HepG2 (cell line): ENCODE data around the gene ABCC10. TPM values are rescaled to one million over a fixed set of nuclear protein-coding genes. Genes with fewer than 3 reads are reported as not detected.

Experiments used
- ATAC-seq: fragments of 200-7000 bp; cut with Tn5 transposase; 3 replicates; pipeline ENCODE4 v1.9.1; 2020; ENCODE audit warnings: mild to moderate bottlenecking, moderate library complexity
- BruUV-seq: library from RNA; stranded (reverse); fragments of 400-500 nt; replicated peaks from 2 replicates; lab custom pipeline; 2021; lab: Mats Ljungman, UMichigan
- CTCF ChIA-PET: fragments of 300-600 bp; formaldehyde crosslinking; extraction: SDS; loops from one replicate; lab custom pipeline; 2021; ENCODE audit warnings: low total read pairs, inconsistent platforms, low intra/inter-chr PET ratio; lab: Yijun Ruan, JAX
- POLR2A ChIA-PET: fragments of 350-600 bp; sonication (Branson Sonifier 250); formaldehyde crosslinking; loops from one replicate; lab custom pipeline; 2020; ENCODE audit warnings: antibody characterized with exemption, inconsistent platforms; lab: Yijun Ruan, JAX
- DNase-seq: peaks from one replicate; pipeline ENCODE4 v3.0.0-alpha.2; 2015; ENCODE audit warnings: low spot score
- FAIRE-seq: peaks from 3 replicates; lab custom pipeline; 2011; peaks lifted over from hg19 to GRCh38; lab: Jason Lieb, UNC
- H2AFZ ChIP-seq: one replicate; pipeline ENCODE4 v1.6.1; 2011; ENCODE audit warnings: low read length, inconsistent platforms
- H3K27ac ChIP-seq: fragments of 300-600 bp; 3 replicates; pipeline ENCODE4 v1.8.0; 2011; ENCODE audit warnings: mixed run types, mild to moderate bottlenecking, mixed read lengths, low read length, inconsistent platforms; ENCODE audit not compliant: insufficient read depth; ENCODE audit errors: extremely low read length
- H3K27me3 ChIP-seq, 2 experiments: fragments of 200-600 bp in 1 of 2; 2 replicates in 1 of 2; 3 replicates in 1 of 2; pipeline versions ENCODE4 v1.6.0 to v1.8.0; 2011; ENCODE audit warnings: low read length in 2 of 2, mild to moderate bottlenecking in 2 of 2, moderate library complexity in 2 of 2, inconsistent platforms in 1 of 2; ENCODE audit not compliant: insufficient read depth in 2 of 2, control insufficient read depth in 1 of 2
- H3K36me3 ChIP-seq, 2 experiments: fragments of 200-600 bp in 1 of 2; replicated peaks in 1 of 2; 2 replicates in 1 of 2; 3 replicates in 1 of 2; pipeline versions ENCODE4 v1.5.1 to v1.8.0; 2011; ENCODE audit warnings: low read length in 2 of 2, inconsistent platforms in 1 of 2; ENCODE audit not compliant: insufficient read depth in 2 of 2, control insufficient read depth in 1 of 2
- H3K4me1 ChIP-seq: 2 replicates; pipeline ENCODE4 v1.5.1; 2012; ENCODE audit warnings: low read length, inconsistent platforms; ENCODE audit not compliant: insufficient read depth
- H3K4me2 ChIP-seq: 2 replicates; pipeline ENCODE4 v1.6.0; 2011; ENCODE audit warnings: low read depth, low read length, inconsistent platforms
- H3K4me3 ChIP-seq, 3 experiments: fragments of 200-600 bp in 1 of 3; sonication (generic), shearing (Covaris generic) in 1 of 3; replicated peaks in 1 of 3; 2 replicates each; pipeline ENCODE4 v1.5.1; 2011 to 2016; ENCODE audit warnings: low read length in 3 of 3, inconsistent platforms in 2 of 3, low read depth in 2 of 3, mild to moderate bottlenecking in 2 of 3, control low read depth in 1 of 3, mixed read lengths in 1 of 3; ENCODE audit not compliant: insufficient read depth in 1 of 3
- H3K79me2 ChIP-seq: one replicate; pipeline ENCODE4 v1.6.1; 2011; ENCODE audit warnings: low read length, inconsistent platforms; ENCODE audit not compliant: insufficient read depth
- H3K9ac ChIP-seq: 2 replicates; pipeline ENCODE4 v1.6.0; 2011; ENCODE audit warnings: mild to moderate bottlenecking, low read depth, low read length, inconsistent platforms; ENCODE audit not compliant: insufficient read depth
- H3K9me3 ChIP-seq: 2 replicates; pipeline ENCODE4 v1.5.1; 2012; ENCODE audit warnings: mild to moderate bottlenecking, low read length
- H4K20me1 ChIP-seq: 2 replicates; pipeline ENCODE4 v1.6.0; 2011; ENCODE audit warnings: inconsistent platforms, mild to moderate bottlenecking, low read length, moderate library complexity; ENCODE audit not compliant: insufficient read depth
- EZH2 ChIP-seq: conservative IDR thresholded peaks from 2 replicates; pipeline ENCODE4 v1.6.1; 2012; ENCODE audit warnings: mild to moderate bottlenecking, low read depth, low read length, moderate library complexity
- IRF2 ChIP-seq: IDR thresholded peaks from 2 replicates; pipeline ENCODE4 v1.6.1; 2018; ENCODE audit warnings: missing genetic modification reagents, missing compliant biosample characterization
- SKI ChIP-seq: fragments of 450-650 bp; IDR thresholded peaks from one replicate; pipeline ENCODE4 v1.6.1; 2018; ENCODE audit warnings: mild to moderate bottlenecking; ENCODE audit not compliant: partially characterized antibody
- SMARCC2 ChIP-seq: fragments of 450-650 bp; IDR thresholded peaks from 2 replicates; pipeline ENCODE4 v1.6.1; 2017; ENCODE audit warnings: antibody characterized with exemption, mild to moderate bottlenecking
- TOE1 ChIP-seq: sonication (generic); formaldehyde crosslinking; IDR thresholded peaks from 2 replicates; pipeline ENCODE4 v1.4.0; 2020; ENCODE audit warnings: mild to moderate bottlenecking, missing genetic modification reagents
- ZNF713 ChIP-seq: sonication (generic); formaldehyde crosslinking; IDR thresholded peaks from 2 replicates; pipeline ENCODE4 v1.4.0; 2020; ENCODE audit warnings: mild to moderate bottlenecking, missing genetic modification reagents
- ZNF83 ChIP-seq: sonication (generic); formaldehyde crosslinking; IDR thresholded peaks from 2 replicates; pipeline ENCODE4 v1.4.0; 2020; ENCODE audit warnings: missing genetic modification reagents, mild to moderate bottlenecking, borderline replicate concordance
- in situ Hi-C: cut with HindIII; loops from 2 replicates; pipeline ENCODE4 v1.10.0; 2017; ENCODE audit warnings: low pct_unique_long_range_greater_than_20kb; ENCODE audit not compliant: extremely low pct_ligation_motif_present
- intact Hi-C: fragments of 100-400 bp; cut with micrococcal nuclease; formaldehyde crosslinking; loops from one replicate; pipeline ENCODE4 v1.10.0; 2022; ENCODE audit not compliant: unreplicated experiment
- polyA plus RNA-seq, 8 experiments: library from polyadenylated mRNA; depleted of rRNA in 3 of 8; stranded (reverse) in 7 of 8; unstranded in 1 of 8; fragments of >200 nt; fragmentation: Illumina TruSeq in 4 of 8; extraction: Trizol in 4 of 8; gene quantifications; 2 replicates each; pipeline versions ENCODE4 v1.2.1 to v1.2.3, GENCODE V29; 2011 to 2016; ENCODE audit warnings: low read depth in 4 of 8, missing spikeins in 1 of 8, mixed read lengths in 1 of 8; ENCODE audit not compliant: insufficient read depth in 1 of 8
- total RNA-seq, 5 experiments: library from RNA; depleted of rRNA; stranded (reverse); fragments of >200 nt; fragmentation: Illumina TruSeq; extraction: Trizol; gene quantifications; 2 replicates each; pipeline ENCODE4 v1.2.3, GENCODE V29; 2016; ENCODE audit warnings: low read depth in 1 of 5
- TF ChIP-seq, protein P1 (sequence below): sonication (generic); formaldehyde crosslinking; IDR thresholded peaks from 2 replicates; pipeline ENCODE4 v1.4.0; 2020; ENCODE audit warnings: missing genetic modification reagents, borderline replicate concordance
- TF ChIP-seq, protein P2 (sequence below): sonication (generic); formaldehyde crosslinking; IDR thresholded peaks from 2 replicates; pipeline ENCODE4 v1.8.0; 2022; ENCODE audit warnings: mild to moderate bottlenecking, missing genetic modification reagents; ENCODE audit not compliant: insufficient replicate concordance

ABCC10 gene
- total and polyA plus RNA-seq, 2 of the 13 experiments (the other 11 are each of a cell fraction or from before 2014, with no cell fraction given), result 16.0 to 24.3 TPM

DNA sequence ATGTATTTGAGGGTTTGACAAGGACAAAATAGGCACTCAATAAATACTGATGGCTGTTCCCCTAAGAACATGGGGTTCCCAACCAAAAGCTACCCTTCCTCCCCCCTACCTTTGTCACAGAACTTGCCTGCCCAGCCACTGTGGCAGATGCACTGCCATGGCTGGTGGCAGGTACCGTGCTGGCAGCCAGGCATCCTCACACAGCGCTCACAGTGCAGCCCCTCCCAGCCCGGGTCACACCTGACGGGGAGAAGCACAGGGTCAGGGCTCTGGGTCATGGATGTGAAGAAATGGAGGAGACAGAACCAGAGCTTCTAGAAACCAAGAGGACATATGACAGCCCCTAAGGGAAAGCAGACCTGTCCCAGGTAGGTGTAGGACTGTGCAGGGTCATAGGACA is 25.6 kb downstream of the ABCC10 start (continued):
- TF ChIP-seq, protein P1, sequence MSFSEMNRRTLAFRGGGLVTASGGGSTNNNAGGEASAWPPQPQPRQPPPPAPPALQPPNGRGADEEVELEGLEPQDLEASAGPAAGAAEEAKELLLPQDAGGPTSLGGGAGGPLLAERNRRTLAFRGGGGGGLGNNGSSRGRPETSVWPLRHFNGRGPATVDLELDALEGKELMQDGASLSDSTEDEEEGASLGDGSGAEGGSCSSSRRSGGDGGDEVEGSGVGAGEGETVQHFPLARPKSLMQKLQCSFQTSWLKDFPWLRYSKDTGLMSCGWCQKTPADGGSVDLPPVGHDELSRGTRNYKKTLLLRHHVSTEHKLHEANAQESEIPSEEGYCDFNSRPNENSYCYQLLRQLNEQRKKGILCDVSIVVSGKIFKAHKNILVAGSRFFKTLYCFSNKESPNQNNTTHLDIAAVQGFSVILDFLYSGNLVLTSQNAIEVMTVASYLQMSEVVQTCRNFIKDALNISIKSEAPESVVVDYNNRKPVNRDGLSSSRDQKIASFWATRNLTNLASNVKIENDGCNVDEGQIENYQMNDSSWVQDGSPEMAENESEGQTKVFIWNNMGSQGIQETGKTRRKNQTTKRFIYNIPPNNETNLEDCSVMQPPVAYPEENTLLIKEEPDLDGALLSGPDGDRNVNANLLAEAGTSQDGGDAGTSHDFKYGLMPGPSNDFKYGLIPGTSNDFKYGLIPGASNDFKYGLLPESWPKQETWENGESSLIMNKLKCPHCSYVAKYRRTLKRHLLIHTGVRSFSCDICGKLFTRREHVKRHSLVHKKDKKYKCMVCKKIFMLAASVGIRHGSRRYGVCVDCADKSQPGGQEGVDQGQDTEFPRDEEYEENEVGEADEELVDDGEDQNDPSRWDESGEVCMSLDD (CRISPR knock-in tag), result no peak
- TF ChIP-seq SMARCC2 (no peak), EZH2 (no peak), ZNF83 (no peak), TOE1 (no peak), IRF2 (CRISPR knock-in tag) (no peak)

DNA sequence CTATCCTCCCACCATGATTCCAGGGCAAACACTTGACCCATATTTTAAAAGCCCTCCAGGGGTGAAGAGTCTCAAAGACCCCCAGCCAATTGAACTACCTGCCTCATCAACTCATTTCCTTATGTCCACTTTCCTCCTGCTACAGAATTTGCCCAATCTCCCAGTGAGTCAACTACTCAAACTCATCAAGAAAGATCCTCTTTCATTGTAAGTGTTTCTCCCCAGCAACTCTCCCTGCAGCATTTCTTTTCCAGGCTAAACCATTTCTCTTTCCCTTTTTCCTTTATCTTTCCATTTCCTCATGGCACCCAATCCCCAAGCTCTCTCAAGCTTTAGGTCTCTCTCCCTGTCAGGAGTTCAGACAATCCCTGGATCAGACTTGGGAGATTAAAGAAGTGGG is 26.5 kb downstream of the ABCC10 start:
- POLR2A ChIA-PET, result interaction anchor here (4.7 kb wide), 1 partner anchor 42 kb away, joined by 38 read pairs; no protein-coding TSS in a partner anchor
- H4K20me1 ChIP-seq, result no peaks in the 10 kb centered on the region
- no peak for TF ChIP-seq SKI
- TF ChIP-seq, protein P2, sequence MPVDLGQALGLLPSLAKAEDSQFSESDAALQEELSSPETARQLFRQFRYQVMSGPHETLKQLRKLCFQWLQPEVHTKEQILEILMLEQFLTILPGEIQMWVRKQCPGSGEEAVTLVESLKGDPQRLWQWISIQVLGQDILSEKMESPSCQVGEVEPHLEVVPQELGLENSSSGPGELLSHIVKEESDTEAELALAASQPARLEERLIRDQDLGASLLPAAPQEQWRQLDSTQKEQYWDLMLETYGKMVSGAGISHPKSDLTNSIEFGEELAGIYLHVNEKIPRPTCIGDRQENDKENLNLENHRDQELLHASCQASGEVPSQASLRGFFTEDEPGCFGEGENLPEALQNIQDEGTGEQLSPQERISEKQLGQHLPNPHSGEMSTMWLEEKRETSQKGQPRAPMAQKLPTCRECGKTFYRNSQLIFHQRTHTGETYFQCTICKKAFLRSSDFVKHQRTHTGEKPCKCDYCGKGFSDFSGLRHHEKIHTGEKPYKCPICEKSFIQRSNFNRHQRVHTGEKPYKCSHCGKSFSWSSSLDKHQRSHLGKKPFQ, result no peak
- no peak for TF ChIP-seq ZNF713
- in situ Hi-C loops (no loop called here), intact Hi-C loops (loop anchor here (1.0 kb wide), 2 partner anchors 42 to 52 kb away; no protein-coding TSS in a partner anchor)
- peaks cover 0 to 5% of the 10 kb centered on the region in 2 experiments; a peak in 2 of 5 replicates for H3K27me3 ChIP-seq
- H2AFZ ChIP-seq, result no peak overlapping the region
- no peak for ATAC-seq
- BruUV-seq, result no TSS peak
- H3K9me3 ChIP-seq, result no peaks in the 10 kb centered on the region
- no peak overlapping the region for H3K4me3 ChIP-seq
- FAIRE-seq, result no peak
- no peak for DNase-seq
- no peaks in the 10 kb centered on the region for H3K79me2 ChIP-seq
- H3K27ac ChIP-seq, result no peak overlapping the region
- H3K36me3 ChIP-seq, result peaks cover 9 to 17% of the 10 kb centered on the region in 2 experiments; a peak in 3 of 5 replicates
- no peak overlapping the region for H3K4me2 ChIP-seq
- CTCF ChIA-PET, result interaction anchor here (1.5 to 4.7 kb wide), 3 partner anchors 42 to 191 kb away, joined by 3 to 53 read pairs (median 39); no protein-coding TSS in a partner anchor
- no peak overlapping the region for H3K9ac ChIP-seq
- H3K4me1 ChIP-seq, result peaks cover 26% of the 10 kb centered on the region
